Omental fat pad (tissue), 4 donors: ENCODE results near the gene COPE. TPM values are rescaled to one million over a fixed set of nuclear protein-coding genes. Genes with fewer than 3 reads are reported as not detected.

Experiments used
- ATAC-seq: fragments of 150-250 bp; one replicate; pipeline ENCODE4 v1.9.1; 2016; ENCODE audit warnings: mild to moderate bottlenecking, moderate library complexity; ENCODE audit not compliant: low FRiP score
- DNase-seq: peaks from one replicate; pipeline ENCODE4 v3.0.0-alpha.2; 2019; ENCODE audit warnings: low spot score
- CTCF ChIP-seq, 3 donors: fragments of 450-650 bp; IDR thresholded peaks; one replicate each; pipeline ENCODE4 v1.5.1; 2016 to 2017; ENCODE audit warnings: antibody characterized with exemption in 3 of 3, mild to moderate bottlenecking in 3 of 3, moderate library complexity in 2 of 3
- total RNA-seq, 4 donors: library from RNA; depleted of rRNA; stranded (reverse); fragments of >200 nt; gene quantifications; one replicate each; pipeline ENCODE4 v1.1.0, GENCODE V29; 2016

COPE gene
- 100 to 1,000 TPM; 158 to 202 (median 169) TPM for total RNA-seq

GRCh38 chr19:18919086-18919899, at the start of gene COPE, which contains the start of gene DDX49:
COPE (minus strand) TSS chr19:18919387; CDS start chr19:18919348, 39 bp downstream.
DDX49 (plus strand) TSS chr19:18919715; CDS start chr19:18919742, 27 bp downstream.
- DNase-seq (peak; percentile 96), ATAC-seq (peak; percentile 99)

GRCh38 chr19:18967358-18968146, 48.4 kb upstream of the COPE start:
- DNase-seq (peak; percentile 44), ATAC-seq (peak; percentile 61)
- TF ChIP-seq CTCF (IDR thresholded peaks at IDR 0.05) = no peak

More at GRCh38 chr19:18919086-18919899, at the start of gene COPE, which contains the start of gene DDX49:
- no peak for TF ChIP-seq CTCF (IDR thresholded peaks at IDR 0.05)

DNA sequence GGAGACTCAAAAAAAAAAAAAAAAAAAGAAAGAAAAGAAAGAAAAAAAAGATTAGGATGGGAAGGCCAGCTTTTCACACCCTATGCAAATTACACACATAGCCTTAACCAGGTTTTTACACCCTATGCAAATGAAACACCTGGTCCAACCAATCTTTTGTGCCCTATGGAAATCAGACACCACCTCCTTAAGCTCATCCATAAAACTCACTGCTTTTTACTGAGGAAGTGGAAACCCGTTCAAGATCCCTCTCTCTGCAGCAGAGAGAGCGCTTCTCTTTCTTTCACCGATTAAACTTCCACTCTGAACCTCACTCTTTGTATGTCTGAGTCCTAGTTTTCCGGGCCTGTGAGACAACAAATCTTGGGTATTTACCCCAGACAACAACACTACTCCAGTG, 47.1 kb upstream of the COPE start:
- no peak for DNase-seq
- ATAC-seq = no peak
- no peak for TF ChIP-seq CTCF (IDR thresholded peaks at IDR 0.05)

GRCh38 chr19:18964121-18964520, 44.9 kb upstream of the COPE start:
- ATAC-seq (no peak), DNase-seq (no peak)
- no peak for TF ChIP-seq CTCF (IDR thresholded peaks at IDR 0.05)

GRCh38 chr19:18961767-18962620, 42.8 kb upstream of the COPE start:
- no peak for TF ChIP-seq CTCF (IDR thresholded peaks at IDR 0.05)
- ATAC-seq (no peak), DNase-seq (no peak)

GRCh38 chr19:18960370-18960769, 41.2 kb upstream of the COPE start:
- no peak for TF ChIP-seq CTCF (IDR thresholded peaks at IDR 0.05)
- DNase-seq (no peak), ATAC-seq (no peak)
